SK-N-SH treated with all-trans-retinoic acid at 6 μM for 48 hours (cell line): ENCODE results near the gene ACADL.

Experiments
- ARNTL ChIP-seq: fragments of 450-650 bp; formaldehyde crosslinking; IDR thresholded peaks from 2 replicates; pipeline ENCODE4 v1.5.0; 2020; ENCODE audit warnings: low read depth, mild to moderate bottlenecking, moderate library complexity, borderline replicate concordance
- BACH2 ChIP-seq: fragments of 250-450 bp; sonication (Bioruptor Pico); IDR thresholded peaks from 2 replicates; pipeline ENCODE4 v1.9.0; 2021; ENCODE audit warnings: mild to moderate bottlenecking, borderline replicate concordance
- CREB5 ChIP-seq: fragments of 250-450 bp; sonication (Bioruptor Pico); IDR thresholded peaks from 2 replicates; pipeline ENCODE4 v1.5.1; 2020; ENCODE audit warnings: low read depth, mild to moderate bottlenecking, moderate library complexity
- POU6F1 ChIP-seq: fragments of 250-450 bp; sonication (Bioruptor Pico); IDR thresholded peaks from 2 replicates; pipeline ENCODE4 v1.8.0; 2021; ENCODE audit warnings: low read depth, mild to moderate bottlenecking, moderate library complexity, borderline replicate concordance
- PPARA ChIP-seq: fragments of 250-450 bp; sonication (Bioruptor Pico); IDR thresholded peaks from 2 replicates; pipeline ENCODE4 v1.5.0; 2020; ENCODE audit warnings: mild to moderate bottlenecking, borderline replicate concordance
- TCF4 ChIP-seq: fragments of 250-450 bp; sonication (Bioruptor Pico); IDR thresholded peaks from 2 replicates; pipeline ENCODE4 v1.8.0; 2021; ENCODE audit warnings: mild to moderate bottlenecking, moderate library complexity, borderline replicate concordance
- TOX ChIP-seq: fragments of 250-450 bp; sonication (Bioruptor Pico); IDR thresholded peaks from 2 replicates; pipeline ENCODE4 v1.8.0; 2021; ENCODE audit warnings: mild to moderate bottlenecking, moderate library complexity, borderline replicate concordance
- ZFP3 ChIP-seq: fragments of 250-450 bp; sonication (Bioruptor Pico); IDR thresholded peaks from 2 replicates; pipeline ENCODE4 v1.5.0; 2020; ENCODE audit warnings: mild to moderate bottlenecking, moderate library complexity
- ZNF8 ChIP-seq: fragments of 450-650 bp; formaldehyde crosslinking; IDR thresholded peaks from 2 replicates; pipeline ENCODE4 v1.5.0; 2020; ENCODE audit warnings: mild to moderate bottlenecking, moderate library complexity
- TF ChIP-seq, protein P1 (sequence below): fragments of 250-450 bp; sonication (Bioruptor Pico); IDR thresholded peaks from 2 replicates; pipeline ENCODE4 v1.8.0; 2020; ENCODE audit warnings: mild to moderate bottlenecking, moderate library complexity, borderline replicate concordance

DNA sequence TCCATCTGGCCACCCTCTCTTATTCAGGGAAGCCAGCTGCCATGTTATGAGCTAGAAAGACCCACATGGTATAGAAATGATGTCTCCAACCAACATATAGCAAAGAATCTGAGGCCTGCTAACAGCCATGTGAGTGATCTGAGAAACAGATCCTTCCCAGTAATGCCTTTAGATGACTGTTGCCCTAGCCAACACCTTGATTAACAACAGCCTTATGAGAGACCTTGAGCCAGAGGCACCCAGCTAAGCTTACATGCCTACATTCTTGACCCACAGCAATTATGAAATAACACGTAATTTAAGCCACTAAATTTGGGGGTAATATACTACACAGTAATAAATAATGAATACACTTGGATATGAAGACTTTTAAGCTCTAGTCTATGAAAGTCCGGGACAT is 67.0 kb downstream of the ACADL start:
- TF ChIP-seq CREB5 (CRISPR knock-in tag) (no peak), TOX (CRISPR knock-in tag) (no peak), TCF4 (CRISPR knock-in tag) (no peak), ARNTL (CRISPR knock-in tag) (no peak), ZFP3 (no peak), ZNF8 (CRISPR knock-in tag) (no peak), POU6F1 (CRISPR knock-in tag) (no peak), PPARA (no peak), BACH2 (no peak)
- TF ChIP-seq, protein P1, sequence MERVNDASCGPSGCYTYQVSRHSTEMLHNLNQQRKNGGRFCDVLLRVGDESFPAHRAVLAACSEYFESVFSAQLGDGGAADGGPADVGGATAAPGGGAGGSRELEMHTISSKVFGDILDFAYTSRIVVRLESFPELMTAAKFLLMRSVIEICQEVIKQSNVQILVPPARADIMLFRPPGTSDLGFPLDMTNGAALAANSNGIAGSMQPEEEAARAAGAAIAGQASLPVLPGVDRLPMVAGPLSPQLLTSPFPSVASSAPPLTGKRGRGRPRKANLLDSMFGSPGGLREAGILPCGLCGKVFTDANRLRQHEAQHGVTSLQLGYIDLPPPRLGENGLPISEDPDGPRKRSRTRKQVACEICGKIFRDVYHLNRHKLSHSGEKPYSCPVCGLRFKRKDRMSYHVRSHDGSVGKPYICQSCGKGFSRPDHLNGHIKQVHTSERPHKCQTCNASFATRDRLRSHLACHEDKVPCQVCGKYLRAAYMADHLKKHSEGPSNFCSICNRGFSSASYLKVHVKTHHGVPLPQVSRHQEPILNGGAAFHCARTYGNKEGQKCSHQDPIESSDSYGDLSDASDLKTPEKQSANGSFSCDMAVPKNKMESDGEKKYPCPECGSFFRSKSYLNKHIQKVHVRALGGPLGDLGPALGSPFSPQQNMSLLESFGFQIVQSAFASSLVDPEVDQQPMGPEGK (CRISPR knock-in tag): no peak
